ENCODE measurements around the gene HK2.

GRCh38 chr2:74857215-74857614, 23.3 kb downstream of the HK2 start:
- TF ChIP-seq CTCF (conservative IDR thresholded peaks at IDR 0.05; ENCODE audit: low read depth, low read length) (no peak), EZH2 (IDR thresholded peaks at IDR 0.05; ENCODE audit: low read length, unreplicated experiment) (no peak), EZH2phosphoT487 (IDR thresholded peaks at IDR 0.05; ENCODE audit: borderline replicate concordance, low read length) (no peak)
